ENCODE data around the gene TMEM117. TPM values are rescaled to one million over a fixed set of nuclear protein-coding genes. Genes with fewer than 3 reads are reported as not detected.

Gene TMEM117
- total RNA-seq, 1 donor from 2014 or later = 11.6 TPM

- no peak for DNase-seq (ENCODE audit: low spot score, unreplicated experiment)
- Mint-ChIP-seq H3K4me1 (ENCODE audit: low read depth) (peaks cover 3% of the 10 kb centered on the region), H3K27me3 (no peaks in the 10 kb centered on the region), H3K36me3 (ENCODE audit: insufficient read depth) (no peaks in the 10 kb centered on the region), H3K4me3 (ENCODE audit: low read depth) (no peak overlapping the region), H3K27ac (no peak overlapping the region), H3K9me3 (ENCODE audit: low read depth) (no peaks in the 10 kb centered on the region)
- no peak for TF ChIP-seq CTCF (IDR thresholded peaks at IDR 0.05; ENCODE audit: unreplicated experiment)
These were observed 531.3 kb downstream of the TMEM117 start for GRCh38 chr12:44367136-44367535.

GRCh38 chr12:44367916-44368315 lies 532.0 kb downstream of the TMEM117 start:
- Mint-ChIP-seq H3K27ac (no peak overlapping the region), H3K9me3 (ENCODE audit: low read depth) (no peaks in the 10 kb centered on the region), H3K4me1 (ENCODE audit: low read depth) (peaks cover 3% of the 10 kb centered on the region), H3K36me3 (ENCODE audit: insufficient read depth) (no peaks in the 10 kb centered on the region), H3K27me3 (no peaks in the 10 kb centered on the region), H3K4me3 (ENCODE audit: low read depth) (no peak overlapping the region)
- TF ChIP-seq CTCF (IDR thresholded peaks at IDR 0.05; ENCODE audit: unreplicated experiment) = no peak
- no peak for DNase-seq (ENCODE audit: low spot score, unreplicated experiment)

- Mint-ChIP-seq H3K27me3 (no peaks in the 10 kb centered on the region), H3K27ac (no peak overlapping the region), H3K9me3 (ENCODE audit: low read depth) (no peaks in the 10 kb centered on the region), H3K4me3 (ENCODE audit: low read depth) (no peak overlapping the region), H3K4me1 (ENCODE audit: low read depth) (peaks cover 3% of the 10 kb centered on the region), H3K36me3 (ENCODE audit: insufficient read depth) (no peaks in the 10 kb centered on the region)
- DNase-seq (ENCODE audit: low spot score, unreplicated experiment) = no peak
- TF ChIP-seq CTCF (IDR thresholded peaks at IDR 0.05; ENCODE audit: unreplicated experiment) = no peak
These were observed 534.1 kb downstream of the TMEM117 start for GRCh38 chr12:44369998-44370397.

- Mint-ChIP-seq H3K27me3 (no peaks in the 10 kb centered on the region), H3K4me1 (ENCODE audit: low read depth) (peaks cover 3% of the 10 kb centered on the region), H3K36me3 (ENCODE audit: insufficient read depth) (no peaks in the 10 kb centered on the region), H3K4me3 (ENCODE audit: low read depth) (no peak overlapping the region), H3K27ac (no peak overlapping the region), H3K9me3 (ENCODE audit: low read depth) (no peaks in the 10 kb centered on the region)
- TF ChIP-seq CTCF (IDR thresholded peaks at IDR 0.05; ENCODE audit: unreplicated experiment) = no peak
- DNase-seq (ENCODE audit: low spot score, unreplicated experiment) = no peak
These were observed 535.1 kb downstream of the TMEM117 start for GRCh38 chr12:44370982-44371381.

GRCh38 chr12:44372259-44372658 lies 536.4 kb downstream of the TMEM117 start:
- no peak for TF ChIP-seq CTCF (IDR thresholded peaks at IDR 0.05; ENCODE audit: unreplicated experiment)
- Mint-ChIP-seq H3K27me3 (no peaks in the 10 kb centered on the region), H3K4me3 (ENCODE audit: low read depth) (no peak overlapping the region), H3K27ac (no peak overlapping the region), H3K9me3 (ENCODE audit: low read depth) (no peaks in the 10 kb centered on the region), H3K4me1 (ENCODE audit: low read depth) (peaks cover 3% of the 10 kb centered on the region), H3K36me3 (ENCODE audit: insufficient read depth) (no peaks in the 10 kb centered on the region)
- no peak for DNase-seq (ENCODE audit: low spot score, unreplicated experiment)

Data from progenitor cell of endocrine pancreas (in vitro differentiated cells).